Uterus (tissue), 4 donors: ENCODE results near the gene TMEM218. TPM values are rescaled to one million over a fixed set of nuclear protein-coding genes. Genes with fewer than 3 reads are reported as not detected.

Experiments
- DNase-seq, 2 donors: peaks; one replicate each; pipeline ENCODE4 v3.0.0-alpha.2; 2019 to 2020
- H3K27ac ChIP-seq, 2 donors: fragments of 200-600 bp; sonication (generic); 1 replicate in 1 of 2; 2 replicates in 1 of 2; pipeline ENCODE4 v1.5.1; 2016 to 2018
- H3K27me3 ChIP-seq, 2 donors: fragments of 200-600 bp; sonication (generic); one replicate each; pipeline ENCODE4 v1.5.1; 2018 to 2019; ENCODE audit warnings: control low read depth in 1 of 2
- H3K36me3 ChIP-seq, 2 donors: fragments of 200-600 bp; sonication (generic); one replicate each; pipeline ENCODE4 v1.5.1; 2019; ENCODE audit warnings: control low read depth in 1 of 2
- H3K4me1 ChIP-seq, 2 donors: fragments of 200-600 bp; sonication (generic); one replicate each; pipeline ENCODE4 v1.5.1; 2018 to 2019; ENCODE audit warnings: control low read depth in 1 of 2
- H3K4me3 ChIP-seq, 2 donors: fragments of 200-600 bp; sonication (generic); 1 replicate in 1 of 2; 2 replicates in 1 of 2; pipeline ENCODE4 v1.5.1; 2018 to 2019; ENCODE audit warnings: mild to moderate bottlenecking in 1 of 2
- H3K9me3 ChIP-seq, 2 donors: fragments of 200-600 bp; sonication (generic); one replicate each; pipeline ENCODE4 v1.5.1; 2019; ENCODE audit warnings: control low read depth in 1 of 2
- POLR2A ChIP-seq, 2 donors: fragments of 450-650 bp; IDR thresholded peaks; one replicate each; pipeline ENCODE4 v1.6.1; 2016; ENCODE audit warnings: antibody characterized with exemption in 2 of 2, mild to moderate bottlenecking in 1 of 2, moderate library complexity in 1 of 2
- intact Hi-C: fragments of 100-400 bp; cut with DNase I; formaldehyde crosslinking; loops from one replicate; pipeline ENCODE4 v1.15.1; 2023; ENCODE audit warnings: low total_unique reads
- total RNA-seq, 4 donors: library from RNA; depleted of rRNA in 3 of 4; stranded (reverse); fragments of >200 nt in 3 of 4; gene quantifications; one replicate each; pipeline versions ENCODE4 v1.1.0 to v1.2.4, GENCODE V29; 2014 to 2023
- TF ChIP-seq, protein P1 (sequence below), 4 experiments: fragments of 200-600 bp in 2 of 4; fragments of 450-650 bp in 2 of 4; sonication (generic) in 2 of 4; IDR thresholded peaks; one replicate each; pipeline ENCODE4 v1.5.1; 2016 to 2019; ENCODE audit warnings: antibody characterized with exemption in 4 of 4, mild to moderate bottlenecking in 2 of 4, moderate library complexity in 1 of 4
- donor health status: DM: yes; HTN: yes; CAD: no.

The TMEM218 gene
- total RNA-seq, 4 donors from 2014 or later = 3.2 to 45.9 (median 12.0) TPM

DNA sequence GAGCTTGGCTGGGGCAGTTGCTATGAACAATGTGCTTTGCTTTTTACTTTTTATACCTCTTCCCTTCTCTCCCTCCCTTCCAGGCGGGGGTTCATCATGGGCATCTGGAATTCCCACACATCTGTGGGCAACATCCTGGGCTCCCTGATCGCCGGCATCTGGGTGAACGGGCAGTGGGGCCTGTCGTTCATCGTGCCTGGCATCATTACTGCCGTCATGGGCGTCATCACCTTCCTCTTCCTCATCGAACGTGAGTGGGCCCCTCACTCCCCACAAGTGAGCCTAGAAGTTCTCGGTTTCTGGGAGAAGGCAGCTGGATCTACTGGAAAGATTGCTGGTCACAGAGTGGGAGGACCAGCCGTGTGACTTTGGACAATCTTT, 30.9 kb downstream of the TMEM218 start:
- H3K27me3 ChIP-seq = no peaks in the 10 kb centered on the region
- no peak overlapping the region for H3K27ac ChIP-seq
- intact Hi-C loops = no loop called here
- H3K4me1 ChIP-seq = no peaks in the 10 kb centered on the region
- no peaks in the 10 kb centered on the region for H3K36me3 ChIP-seq
- H3K4me3 ChIP-seq = no peak overlapping the region
- TF ChIP-seq, protein P1, sequence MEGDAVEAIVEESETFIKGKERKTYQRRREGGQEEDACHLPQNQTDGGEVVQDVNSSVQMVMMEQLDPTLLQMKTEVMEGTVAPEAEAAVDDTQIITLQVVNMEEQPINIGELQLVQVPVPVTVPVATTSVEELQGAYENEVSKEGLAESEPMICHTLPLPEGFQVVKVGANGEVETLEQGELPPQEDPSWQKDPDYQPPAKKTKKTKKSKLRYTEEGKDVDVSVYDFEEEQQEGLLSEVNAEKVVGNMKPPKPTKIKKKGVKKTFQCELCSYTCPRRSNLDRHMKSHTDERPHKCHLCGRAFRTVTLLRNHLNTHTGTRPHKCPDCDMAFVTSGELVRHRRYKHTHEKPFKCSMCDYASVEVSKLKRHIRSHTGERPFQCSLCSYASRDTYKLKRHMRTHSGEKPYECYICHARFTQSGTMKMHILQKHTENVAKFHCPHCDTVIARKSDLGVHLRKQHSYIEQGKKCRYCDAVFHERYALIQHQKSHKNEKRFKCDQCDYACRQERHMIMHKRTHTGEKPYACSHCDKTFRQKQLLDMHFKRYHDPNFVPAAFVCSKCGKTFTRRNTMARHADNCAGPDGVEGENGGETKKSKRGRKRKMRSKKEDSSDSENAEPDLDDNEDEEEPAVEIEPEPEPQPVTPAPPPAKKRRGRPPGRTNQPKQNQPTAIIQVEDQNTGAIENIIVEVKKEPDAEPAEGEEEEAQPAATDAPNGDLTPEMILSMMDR (IDR thresholded peaks at IDR 0.05) = no peak
- no peak for TF ChIP-seq POLR2A (IDR thresholded peaks at IDR 0.05)
- no peaks in the 10 kb centered on the region for H3K9me3 ChIP-seq
- DNase-seq = no peak

DNA sequence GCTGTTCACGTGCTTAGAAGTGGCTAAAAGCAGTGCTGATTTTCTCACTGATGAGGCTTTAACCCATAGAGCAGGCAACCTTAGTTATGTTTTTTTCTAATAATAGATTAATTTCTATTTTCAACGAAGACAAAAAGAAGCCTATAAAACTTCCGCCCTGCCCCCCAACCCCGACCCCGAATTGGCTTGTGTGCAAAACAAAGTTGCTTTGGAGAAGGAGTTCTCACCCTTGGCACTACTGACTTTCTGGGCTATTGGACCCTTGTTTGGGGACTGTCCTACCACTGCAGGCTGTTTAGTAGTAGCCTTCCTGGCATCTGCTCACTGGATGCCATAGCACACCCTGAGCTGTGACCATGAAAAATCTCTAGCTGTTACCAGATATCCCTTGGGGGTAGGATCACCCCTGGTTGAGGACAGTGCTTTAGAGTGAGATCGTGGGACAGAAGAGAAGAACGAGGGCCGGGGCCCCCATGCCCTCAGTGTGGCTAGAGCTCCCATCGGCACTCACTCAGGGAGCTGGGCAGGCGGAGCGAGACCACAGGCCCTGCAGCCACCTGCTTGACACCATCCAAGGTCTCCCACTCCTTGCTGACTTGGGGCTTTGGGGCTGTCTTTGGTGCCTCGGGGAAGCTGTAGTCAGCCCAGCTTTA, 31.4 kb downstream of the TMEM218 start:
- Histone ChIP-seq H3K27me3 (no peaks in the 10 kb centered on the region), H3K27ac (no peak overlapping the region), H3K36me3 (no peaks in the 10 kb centered on the region), H3K9me3 (no peaks in the 10 kb centered on the region), H3K4me3 (no peak overlapping the region), H3K4me1 (no peaks in the 10 kb centered on the region)
- no peak for TF ChIP-seq POLR2A (IDR thresholded peaks at IDR 0.05)
- TF ChIP-seq, protein P1 (IDR thresholded peaks at IDR 0.05) = no peak
- DNase-seq = no peak
- intact Hi-C loops = no loop called here

DNA sequence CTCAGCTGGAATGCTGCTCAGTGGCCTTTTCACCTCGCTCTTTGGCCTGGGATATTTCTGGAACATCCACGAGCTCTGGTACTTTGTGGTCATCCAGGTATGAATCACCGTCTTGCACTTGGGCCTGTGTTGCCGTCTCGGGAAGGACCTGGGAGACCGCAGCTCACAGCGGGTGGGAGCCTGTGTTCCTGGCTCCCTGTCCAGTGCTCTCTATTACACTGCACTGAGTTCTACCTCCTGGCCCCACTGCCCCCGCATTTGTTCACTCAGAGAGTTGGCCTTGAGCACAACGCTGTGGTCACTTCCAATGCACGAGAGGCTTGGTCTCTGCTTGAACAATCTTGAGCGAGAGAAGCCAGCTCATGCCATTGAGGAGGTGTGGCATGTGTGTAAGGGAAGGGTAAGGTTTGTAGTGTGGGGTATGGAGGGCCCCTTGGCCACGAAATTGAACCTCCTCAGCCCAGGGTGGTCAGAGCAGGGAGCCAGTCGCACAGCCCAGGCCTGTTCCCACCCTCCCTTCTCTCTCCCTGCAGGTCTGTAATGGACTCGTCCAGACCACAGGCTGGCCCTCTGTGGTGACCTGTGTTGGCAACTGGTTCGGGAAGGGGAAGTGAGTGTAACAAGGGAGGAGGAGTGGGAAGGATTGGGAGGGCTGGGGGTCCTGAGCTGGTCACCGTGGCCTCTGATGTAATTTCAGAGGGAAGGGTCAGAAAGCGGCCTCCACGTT, 32.1 kb downstream of the TMEM218 start:
- no peak for DNase-seq
- H3K4me1 ChIP-seq = no peaks in the 10 kb centered on the region
- intact Hi-C loops = no loop called here
- no peak overlapping the region for H3K4me3 ChIP-seq
- no peaks in the 10 kb centered on the region for H3K36me3 ChIP-seq
- TF ChIP-seq, protein P1 (IDR thresholded peaks at IDR 0.05) = no peak
- TF ChIP-seq POLR2A (IDR thresholded peaks at IDR 0.05) = no peak
- no peaks in the 10 kb centered on the region for H3K27me3 ChIP-seq
- H3K27ac ChIP-seq = no peak overlapping the region
- no peaks in the 10 kb centered on the region for H3K9me3 ChIP-seq

DNA sequence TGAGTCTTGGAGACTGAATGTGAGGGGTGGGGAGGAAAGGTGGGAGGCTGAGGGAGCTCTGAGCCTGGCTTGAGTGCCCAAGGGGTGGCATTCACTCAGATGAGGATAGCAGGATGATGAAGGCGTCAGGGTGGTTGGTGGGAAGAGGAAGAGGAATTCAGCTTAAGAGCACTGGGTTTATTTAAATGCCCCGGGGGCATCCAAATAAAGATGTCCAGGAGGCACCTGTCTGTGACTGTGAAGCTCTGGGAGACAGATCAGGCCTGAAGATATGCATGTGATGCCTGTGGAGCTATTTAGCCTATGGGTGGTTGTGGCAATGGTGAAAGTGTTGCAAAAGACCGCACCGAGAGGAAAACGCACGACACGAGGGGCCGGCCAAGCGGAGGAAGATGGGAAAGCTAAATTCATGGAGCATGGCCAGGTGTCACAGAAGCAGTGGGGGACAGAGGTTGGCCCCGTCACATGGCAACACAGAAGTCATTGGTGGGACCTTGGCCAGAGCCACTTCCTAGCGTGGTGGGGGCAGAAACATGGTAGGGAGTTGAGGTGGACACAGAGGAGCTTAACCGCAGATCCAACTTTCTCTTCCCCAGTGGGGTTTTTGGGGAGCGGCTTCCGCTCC, 32.8 kb downstream of the TMEM218 start:
- no peaks in the 10 kb centered on the region for H3K27me3 ChIP-seq
- DNase-seq = no peak
- intact Hi-C loops = no loop called here
- no peak overlapping the region for H3K4me3 ChIP-seq
- no peaks in the 10 kb centered on the region for H3K4me1 ChIP-seq
- TF ChIP-seq POLR2A (IDR thresholded peaks at IDR 0.05) = no peak
- TF ChIP-seq, protein P1 (IDR thresholded peaks at IDR 0.05) = no peak
- no peaks in the 10 kb centered on the region for H3K36me3 ChIP-seq
- no peak overlapping the region for H3K27ac ChIP-seq
- no peaks in the 10 kb centered on the region for H3K9me3 ChIP-seq

DNA sequence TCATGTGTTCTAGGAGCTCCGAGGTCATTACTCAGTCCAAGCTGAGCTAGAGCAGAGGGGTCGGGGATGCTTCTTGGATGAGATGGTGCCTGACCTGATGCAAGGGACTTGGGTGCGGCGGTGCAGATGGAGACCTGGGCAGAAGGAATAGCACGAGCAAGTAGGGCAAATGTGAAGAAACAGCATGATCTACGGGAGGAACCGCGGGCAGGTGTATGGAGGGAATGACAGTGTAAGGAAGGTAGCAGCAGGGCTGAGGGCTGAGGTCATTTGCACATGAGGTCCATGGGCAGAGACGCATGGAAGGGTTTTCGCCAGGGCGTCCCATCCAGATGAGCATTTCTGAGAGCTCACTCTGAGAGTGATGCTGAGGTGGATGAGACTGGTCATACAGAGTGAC, 33.4 kb downstream of the TMEM218 start:
- Histone ChIP-seq H3K27me3 (no peaks in the 10 kb centered on the region), H3K4me1 (no peaks in the 10 kb centered on the region), H3K27ac (no peak overlapping the region), H3K9me3 (no peaks in the 10 kb centered on the region), H3K4me3 (no peak overlapping the region), H3K36me3 (no peaks in the 10 kb centered on the region)
- DNase-seq = no peak
- no peak for TF ChIP-seq POLR2A (IDR thresholded peaks at IDR 0.05)
- TF ChIP-seq, protein P1 (IDR thresholded peaks at IDR 0.05) = no peak
- intact Hi-C loops = no loop called here
